ENCODE data around the gene LCN10.
"Not testable (repeated sequence)": the region's sequence is repeated elsewhere in the genome, so short reads cannot be mapped to it uniquely, and the experiment has no call there.

LCN10 gene

GRCh38 chr9:136771907-136772415 lies 29.2 kb upstream of the LCN10 start:
- no peak for DNase-seq (ENCODE audit: low read depth)

- no peak for DNase-seq (ENCODE audit: low read depth)
These were observed 27.0 kb upstream of the LCN10 start for GRCh38 chr9:136769710-136770191.

GRCh38 chr9:136766410-136767120 lies 23.8 kb upstream of the LCN10 start:
- not testable (repeated sequence) for DNase-seq (ENCODE audit: low read depth)

GRCh38 chr9:136765745-136766409 lies 23.1 kb upstream of the LCN10 start:
- not testable (repeated sequence) for DNase-seq (ENCODE audit: low read depth)

GRCh38 chr9:136765041-136765440 lies 22.3 kb upstream of the LCN10 start:
- no peak for DNase-seq (ENCODE audit: low read depth)

GRCh38 chr9:136764301-136764891 lies 21.7 kb upstream of the LCN10 start, which contains the start of gene LCN15:
LCN15 (minus strand) TSS chr9:136764518; CDS start chr9:136764488, 30 bp downstream.
- no peak for DNase-seq (ENCODE audit: low read depth)

- DNase-seq (ENCODE audit: low read depth): no peak
These were observed 20.9 kb upstream of the LCN10 start for GRCh38 chr9:136763649-136764035.

- no peak for DNase-seq (ENCODE audit: low read depth)
These were observed 20.3 kb upstream of the LCN10 start for GRCh38 chr9:136762915-136763648.

GRCh38 chr9:136762221-136762691 lies 19.5 kb upstream of the LCN10 start:
- DNase-seq (ENCODE audit: low read depth): no peak

GRCh38 chr9:136761545-136761981 lies 18.8 kb upstream of the LCN10 start:
- DNase-seq (ENCODE audit: low read depth): no peak

- not testable (repeated sequence) for DNase-seq (ENCODE audit: low read depth)
These were observed 18.2 kb upstream of the LCN10 start for GRCh38 chr9:136760834-136761544.

- no peak for DNase-seq (ENCODE audit: low read depth)
These were observed 17.7 kb upstream of the LCN10 start for GRCh38 chr9:136760424-136760823.

GRCh38 chr9:136759436-136760325 lies 16.9 kb upstream of the LCN10 start:
- DNase-seq (ENCODE audit: low read depth): no peak

GRCh38 chr9:136759001-136759400 lies 16.3 kb upstream of the LCN10 start:
- no peak for DNase-seq (ENCODE audit: low read depth)

GRCh38 chr9:136757751-136758140 lies 15.0 kb upstream of the LCN10 start:
- no peak for DNase-seq (ENCODE audit: low read depth)

GRCh38 chr9:136757328-136757727 lies 14.6 kb upstream of the LCN10 start:
- DNase-seq (ENCODE audit: low read depth): no peak

- no peak for DNase-seq (ENCODE audit: low read depth)
These were observed 14.1 kb upstream of the LCN10 start for GRCh38 chr9:136756836-136757235.

- DNase-seq (ENCODE audit: low read depth): no peak
These were observed 13.3 kb upstream of the LCN10 start for GRCh38 chr9:136756134-136756438.

- not testable (repeated sequence) for DNase-seq (ENCODE audit: low read depth)
These were observed 12.8 kb upstream of the LCN10 start for GRCh38 chr9:136755302-136756133.
